Hepatocyte (in vitro differentiated cells): ENCODE data around the gene PADI2.

Source experiments
- CTCF ChIP-seq: fragments of 200-600 bp; sonication (generic); IDR thresholded peaks from 2 replicates; pipeline ENCODE4 v1.5.1; 2016; ENCODE audit warnings: antibody characterized with exemption, mild to moderate bottlenecking; ENCODE audit not compliant: poor library complexity
- EZH2 ChIP-seq: fragments of 200-600 bp; sonication (generic); IDR thresholded peaks from 2 replicates; pipeline ENCODE4 v1.6.1; 2016; ENCODE audit warnings: antibody characterized with exemption, mild to moderate bottlenecking, borderline replicate concordance
- EZH2phosphoT487 ChIP-seq: fragments of 200-600 bp; sonication (generic); IDR thresholded peaks from one replicate; pipeline ENCODE4 v1.6.1; 2018; ENCODE audit warnings: antibody characterized with exemption, mild to moderate bottlenecking, low read depth, moderate library complexity; ENCODE audit not compliant: unreplicated experiment, severe bottlenecking

DNA sequence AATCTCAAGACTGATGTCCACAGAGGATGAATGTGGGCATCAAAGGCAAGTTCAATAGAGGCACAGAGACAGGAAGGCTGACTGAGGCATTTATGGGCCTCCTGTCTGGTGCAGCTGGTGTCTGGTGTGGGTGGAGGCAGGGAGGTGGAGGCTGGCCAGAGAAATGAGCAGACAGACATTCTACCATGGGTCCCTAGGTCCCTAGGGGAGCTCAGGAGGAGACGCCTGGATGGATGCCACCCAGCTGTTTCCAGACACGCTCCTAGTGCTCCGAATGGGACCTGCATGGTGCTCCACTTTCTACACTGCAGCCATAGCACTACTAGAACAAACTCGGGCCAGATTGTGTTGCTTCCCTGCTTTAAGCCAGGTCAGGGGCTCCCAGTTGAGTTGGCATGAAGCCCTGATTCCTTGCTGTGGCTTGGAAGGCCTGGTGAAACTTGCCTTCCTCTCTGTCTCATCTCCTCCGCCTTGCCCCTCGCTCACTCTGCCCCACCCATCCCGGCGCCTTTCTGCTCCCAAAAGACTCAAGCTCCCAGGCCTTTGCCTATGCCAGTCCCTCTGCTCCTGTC is 25.3 kb downstream of the PADI2 start:
- no peak for TF ChIP-seq EZH2
- no peak for TF ChIP-seq CTCF
- no peak for TF ChIP-seq EZH2phosphoT487
